Aorta (tissue), 5 donors: ENCODE measurements around the gene ZDHHC11B. TPM values are rescaled to one million over a fixed set of nuclear protein-coding genes. Genes with fewer than 3 reads are reported as not detected.
"Not testable (repeated sequence)": the region's sequence is repeated elsewhere in the genome, so short reads cannot be mapped to it uniquely, and the experiment has no call there.

Experiments used
- ATAC-seq: fragments of 200-7000 bp; cut with Tn5 transposase; one replicate; pipeline ENCODE4 v1.9.1; 2022; ENCODE audit warnings: moderate library complexity; ENCODE audit not compliant: low FRiP score
- DNase-seq, 2 donors: peaks; one replicate each; pipeline ENCODE4 v3.0.0-alpha.2; 2020
- H3K27ac ChIP-seq, 2 donors: one replicate each; pipeline ENCODE4 v1.5.1; 2013; ENCODE audit warnings: low read length in 2 of 2, mild to moderate bottlenecking in 2 of 2, moderate library complexity in 2 of 2, control low read depth in 1 of 2, inconsistent platforms in 1 of 2, low read depth in 1 of 2
- H3K27me3 ChIP-seq, 2 donors: one replicate each; pipeline ENCODE4 v1.6.1; 2013; ENCODE audit warnings: control low read depth in 1 of 2, low read length in 1 of 2, mild to moderate bottlenecking in 1 of 2, moderate library complexity in 1 of 2; ENCODE audit not compliant: insufficient read depth in 2 of 2, control insufficient read depth in 1 of 2
- H3K36me3 ChIP-seq, 2 donors: one replicate each; pipeline ENCODE4 v1.6.1; 2013; ENCODE audit warnings: control low read depth in 1 of 2, low read length in 1 of 2, mild to moderate bottlenecking in 1 of 2; ENCODE audit not compliant: insufficient read depth in 2 of 2, control insufficient read depth in 1 of 2
- H3K4me1 ChIP-seq, 2 donors: one replicate each; pipeline ENCODE4 v1.6.1; 2013; ENCODE audit warnings: low read length in 2 of 2, control low read depth in 1 of 2, mild to moderate bottlenecking in 1 of 2, moderate library complexity in 1 of 2; ENCODE audit not compliant: insufficient read depth in 2 of 2, control insufficient read depth in 1 of 2
- H3K4me3 ChIP-seq, 2 donors: one replicate each; pipeline ENCODE4 v1.5.1; 2013; ENCODE audit warnings: low read length in 2 of 2, control low read depth in 1 of 2, mild to moderate bottlenecking in 1 of 2
- H3K9me3 ChIP-seq: one replicate; pipeline ENCODE4 v1.6.1; 2013; ENCODE audit warnings: mild to moderate bottlenecking, low read length; ENCODE audit not compliant: control insufficient read depth
- WGBS, 2 donors: extraction: QIAGEN DNeasy Blood & Tissue Kit; methylation state at CpG; one replicate each; pipeline ENCODE4 v1.1.7; 2013; 5-methylcytosine and 5-hydroxymethylcytosine counted together
- intact Hi-C, 2 donors: fragments of 100-400 bp; cut with DNase I; formaldehyde crosslinking; loops; one replicate each; pipeline versions ENCODE4 v1.14.2 to v1.15.0; 2022
- polyA plus RNA-seq, 2 donors: library from polyadenylated mRNA; stranded (reverse); fragments of 200-250 nt; gene quantifications; one replicate each; pipeline ENCODE4 v1.2.3, GENCODE V29; 2013
- total RNA-seq, 2 donors: library from RNA; stranded (reverse); fragmentation: NEBNext Ultra II Directional; extraction: Animal tissue kit (Norgen Biotek cat#: 25700); gene quantifications; one replicate each; pipeline ENCODE4 v1.2.1, GENCODE V29; 2021
- donor health status: healthy with polysubstance abuse.
- donor health status: Bipolar disorder and iron deficiency.
- donor health status: DM: no; HTN: no; CAD: no.
- donor health status: DM: no; HTN: no; CAD: no.
- donor health status: DM: yes; HTN: yes; CAD: no.

The ZDHHC11B gene
- total and polyA plus RNA-seq, 4 donors = 2.0 to 17.7 (median 5.2) TPM

- H3K27me3 ChIP-seq, intact Hi-C loops, H3K4me3 ChIP-seq, H3K27ac ChIP-seq, ATAC-seq, H3K36me3 ChIP-seq, DNase-seq, H3K4me1 ChIP-seq, H3K9me3 ChIP-seq: not testable (repeated sequence)
- no CpG with 5 or more reads among the region's 12 CpGs for WGBS, 2 donors
Observed at GRCh38 chr5:782356-782755, 2.2 kb downstream of the ZDHHC11B start.

DNA sequence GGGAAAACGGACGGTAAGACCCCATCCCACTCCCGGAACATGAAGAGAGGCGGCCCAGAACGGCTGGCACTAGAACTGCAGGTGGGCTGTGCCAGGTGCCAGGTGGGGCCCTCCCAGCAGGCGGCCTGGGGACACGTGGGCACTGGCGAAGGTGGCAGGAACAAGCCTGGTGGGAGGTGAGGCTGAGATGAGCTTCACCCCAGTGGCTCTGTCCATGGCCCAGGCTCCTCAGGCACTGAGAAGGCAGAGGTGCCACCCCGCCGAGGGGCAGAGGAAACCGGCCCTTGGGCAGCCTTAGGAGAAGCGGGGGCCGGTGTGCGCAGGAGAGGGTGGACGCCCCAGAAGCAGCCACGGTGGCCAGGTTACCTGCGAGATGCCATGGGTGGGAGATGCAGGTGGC, 4.0 kb downstream of the ZDHHC11B start:
- intact Hi-C loops, ATAC-seq, H3K27ac ChIP-seq, H3K27me3 ChIP-seq, H3K4me1 ChIP-seq, H3K36me3 ChIP-seq, H3K9me3 ChIP-seq, H3K4me3 ChIP-seq: not testable (repeated sequence)
- DNase-seq = peak; percentile 48 to 76
- WGBS, 2 donors = 88 to 93% methylated on average over 12 to 15 of the region's 17 CpGs

DNA sequence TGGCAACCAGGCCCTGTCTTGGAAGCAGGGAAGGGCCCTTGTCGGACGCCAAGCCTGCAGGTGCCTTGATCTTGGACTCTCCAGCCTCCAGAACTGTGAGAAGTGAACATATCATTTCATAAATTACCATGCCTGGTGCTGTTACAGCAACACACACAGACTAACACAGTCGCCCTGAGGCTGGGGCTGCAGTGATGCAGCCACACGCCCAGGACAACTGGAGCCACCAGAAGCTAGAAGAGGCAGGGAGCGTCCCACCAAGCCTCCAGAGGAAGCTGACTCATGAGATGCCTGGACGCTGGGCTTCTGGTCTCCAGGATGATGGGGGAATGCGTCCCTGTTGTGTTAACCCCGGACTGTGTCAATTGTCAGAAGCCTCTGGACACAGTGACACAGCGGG, 5.6 kb downstream of the ZDHHC11B start:
- H3K9me3 ChIP-seq, H3K4me1 ChIP-seq, H3K27ac ChIP-seq, H3K27me3 ChIP-seq, H3K36me3 ChIP-seq, H3K4me3 ChIP-seq, ATAC-seq, DNase-seq: not testable (repeated sequence)
- intact Hi-C loops = loop anchor here (5.0 kb wide), 2 partner anchors 92 to 97 kb away; no protein-coding TSS in a partner anchor
- 83 to 91% methylated on average over 7 to 8 of the region's 9 CpGs for WGBS, 2 donors

DNA sequence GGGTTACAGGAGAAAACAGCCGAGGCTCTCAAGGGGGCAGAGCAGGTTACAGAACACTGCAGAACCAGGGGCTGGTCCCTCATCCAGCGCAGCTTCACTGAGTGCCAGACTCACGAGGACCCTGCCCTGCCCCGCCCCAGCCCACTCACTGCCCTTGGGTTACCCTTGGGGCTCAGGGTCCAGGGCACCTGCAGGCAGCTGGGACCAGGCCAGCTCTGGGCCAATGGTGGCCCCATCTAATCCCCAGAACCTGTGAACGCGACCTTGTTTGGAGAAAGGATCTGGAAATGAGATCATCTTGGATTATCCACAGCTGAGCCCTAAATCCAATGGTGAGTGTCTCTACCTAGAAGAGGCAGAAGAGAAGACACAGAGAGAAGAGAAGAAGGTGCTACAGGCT, 6.1 kb downstream of the ZDHHC11B start:
- not testable (repeated sequence) for H3K9me3 ChIP-seq, H3K4me3 ChIP-seq, H3K27ac ChIP-seq, ATAC-seq, H3K27me3 ChIP-seq, H3K4me1 ChIP-seq, H3K36me3 ChIP-seq
- 92 to 98% methylated on average over 3 of the region's 6 CpGs for WGBS, 2 donors
- intact Hi-C loops = loop anchor here (5.0 kb wide), 2 partner anchors 91 to 96 kb away; no protein-coding TSS in a partner anchor
- DNase-seq = peak in 1 of 2 donors; percentile 74

DNA sequence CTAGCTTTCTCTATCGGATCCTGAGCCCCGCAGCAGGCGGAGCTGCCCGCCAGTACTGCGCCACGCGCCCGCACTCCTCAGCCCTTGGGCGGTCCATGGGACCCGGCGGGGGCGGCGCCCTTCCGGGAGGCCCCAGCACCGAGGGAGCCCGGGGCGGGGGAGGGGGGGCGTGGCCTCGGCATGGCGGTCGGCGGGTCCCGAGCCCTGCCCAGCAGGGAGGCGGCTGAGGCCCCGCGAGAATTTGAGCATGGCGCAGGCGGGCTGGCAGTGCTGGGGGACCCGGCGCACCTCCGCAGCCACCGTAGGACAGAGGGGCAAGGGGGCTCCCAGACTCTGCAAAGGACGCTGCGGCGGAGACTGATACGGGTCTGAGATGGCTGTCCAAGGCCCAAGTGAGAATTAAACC, 6.8 kb downstream of the ZDHHC11B start:
- 86 to 95% methylated on average over 34 to 36 of the region's 36 CpGs for WGBS, 2 donors
- Histone ChIP-seq H3K27me3 (no peaks in the 10 kb centered on the region), H3K9me3 (no peaks in the 10 kb centered on the region), H3K4me3 (no peak overlapping the region), H3K27ac (no peak overlapping the region), H3K36me3 (no peaks in the 10 kb centered on the region), H3K4me1 (no peaks in the 10 kb centered on the region)
- intact Hi-C loops = loop anchor here (5.0 kb wide), 2 partner anchors 90 to 95 kb away; no protein-coding TSS in a partner anchor
- ATAC-seq (no peak), DNase-seq (peak; percentile 48 to 82)

- Histone ChIP-seq H3K4me1 (no peaks in the 10 kb centered on the region), H3K27me3 (no peaks in the 10 kb centered on the region), H3K27ac (no peak overlapping the region), H3K4me3 (no peak overlapping the region), H3K9me3 (no peaks in the 10 kb centered on the region), H3K36me3 (no peaks in the 10 kb centered on the region)
- DNase-seq (peak in 1 of 2 donors; percentile 84), ATAC-seq (no peak)
- whole genome bisulfite sequencing, 2 donors = 71 to 86% methylated on average over 42 of the region's 42 CpGs
- intact Hi-C loops = loop anchor here (5.0 kb wide), 2 partner anchors 90 to 95 kb away; no protein-coding TSS in a partner anchor
Observed at GRCh38 chr5:776862-777711, 7.4 kb downstream of the ZDHHC11B start.

DNA sequence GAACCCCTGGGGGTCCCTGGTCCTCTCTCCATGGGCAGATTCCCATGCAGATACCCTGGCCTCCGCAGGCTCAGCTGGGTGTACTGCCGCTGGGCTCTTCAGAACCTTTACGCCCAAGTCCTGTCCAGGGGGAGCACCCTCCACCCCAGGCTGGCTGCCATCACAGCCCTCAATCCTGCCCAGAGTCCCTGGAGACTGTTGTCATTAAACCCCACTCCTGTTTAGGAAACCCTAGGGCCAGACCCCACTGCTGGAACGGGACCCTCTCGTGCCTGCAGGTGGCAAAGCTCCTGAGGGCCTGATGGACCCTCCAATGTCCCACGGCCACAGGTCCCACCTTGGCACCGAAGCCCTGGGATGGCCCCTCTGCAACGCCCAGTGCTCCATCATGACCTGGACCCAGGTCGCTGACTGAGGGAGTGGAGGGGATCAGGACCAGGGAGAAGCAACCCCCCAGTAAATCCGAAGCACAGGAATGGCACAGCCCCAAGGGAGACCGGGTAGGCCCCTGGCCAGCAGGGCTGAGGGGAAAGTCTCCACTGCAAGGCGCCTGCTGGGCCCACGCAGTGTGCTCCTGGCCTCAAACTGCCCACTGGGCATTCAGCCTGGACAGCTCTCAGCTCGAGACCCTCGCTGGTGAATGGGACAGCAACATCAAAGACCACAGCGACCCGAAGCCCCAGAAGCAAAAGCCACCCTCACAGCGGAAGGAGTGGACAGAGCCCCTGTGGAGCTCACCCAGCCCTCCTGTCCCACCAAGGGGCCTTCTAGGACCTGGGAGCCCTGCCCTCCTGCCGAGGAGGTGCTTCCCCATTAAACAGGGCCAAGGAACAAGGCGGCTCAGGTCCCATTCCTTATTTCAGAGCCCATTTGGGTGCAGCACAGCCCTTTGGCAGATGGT, 8.3 kb downstream of the ZDHHC11B start:
- H3K36me3 ChIP-seq = no peaks in the 10 kb centered on the region
- no peaks in the 10 kb centered on the region for H3K27me3 ChIP-seq
- intact Hi-C loops = loop anchor here (5.0 kb wide), 2 partner anchors 89 to 94 kb away; no protein-coding TSS in a partner anchor
- ATAC-seq (no peak), DNase-seq (peak; percentile 39 to 82)
- 93 to 94% methylated on average over 17 to 20 of the region's 20 CpGs for WGBS, 2 donors
- H3K4me3 ChIP-seq = no peak overlapping the region
- H3K4me1 ChIP-seq = no peaks in the 10 kb centered on the region
- H3K9me3 ChIP-seq = no peaks in the 10 kb centered on the region
- no peak overlapping the region for H3K27ac ChIP-seq

- H3K27ac ChIP-seq, H3K36me3 ChIP-seq, H3K4me1 ChIP-seq, H3K4me3 ChIP-seq, H3K9me3 ChIP-seq, ATAC-seq, H3K27me3 ChIP-seq: not testable (repeated sequence)
- DNase-seq = peak; percentile 36 to 81
- 92 to 93% methylated on average over 7 to 9 of the region's 9 CpGs for WGBS, 2 donors
- intact Hi-C loops = loop anchor here (5.0 kb wide), 2 partner anchors 88 to 93 kb away; no protein-coding TSS in a partner anchor
Observed at GRCh38 chr5:775595-775960, 9.0 kb downstream of the ZDHHC11B start.
